OCI-LY1 (cell line): ENCODE measurements around the gene TRUB1.

Source experiments
- H2AFZ ChIP-seq: fragments of 200-600 bp; sonication (generic), shearing (Covaris generic); 2 replicates; pipeline ENCODE4 v1.6.0; 2014; ENCODE audit warnings: antibody characterized with exemption, mild to moderate bottlenecking, low read length
- H3F3A ChIP-seq: fragments of 200-600 bp; sonication (generic), shearing (Covaris generic); 2 replicates; pipeline ENCODE4 v1.6.0; 2014; ENCODE audit warnings: mild to moderate bottlenecking, antibody characterized with exemption, low read length, moderate library complexity; ENCODE audit not compliant: insufficient read depth
- H3K27ac ChIP-seq: fragments of 200-600 bp; sonication (generic); 2 replicates; pipeline ENCODE4 v1.5.1; 2014; ENCODE audit warnings: low read length, mixed run types, mild to moderate bottlenecking, low read depth; ENCODE audit not compliant: poor library complexity, severe bottlenecking
- H3K27me3 ChIP-seq: fragments of 200-600 bp; sonication (generic); 2 replicates; pipeline ENCODE4 v1.6.0; 2014; ENCODE audit warnings: antibody characterized with exemption, mild to moderate bottlenecking, low read length, moderate library complexity; ENCODE audit not compliant: insufficient read depth
- H3K36me3 ChIP-seq: fragments of 200-600 bp; sonication (generic); 2 replicates; pipeline ENCODE4 v1.6.1; 2014; ENCODE audit warnings: mild to moderate bottlenecking, antibody characterized with exemption, low read length, moderate library complexity, mixed read lengths; ENCODE audit not compliant: insufficient read depth
- H3K4me1 ChIP-seq: fragments of 200-600 bp; sonication (generic); 2 replicates; pipeline ENCODE4 v1.5.1; 2014; ENCODE audit warnings: mild to moderate bottlenecking, low read length, moderate library complexity; ENCODE audit not compliant: insufficient read depth, severe bottlenecking
- H3K4me2 ChIP-seq: fragments of 200-600 bp; sonication (generic), shearing (Covaris generic); 2 replicates; pipeline ENCODE4 v1.6.1; 2014; ENCODE audit warnings: low read length
- H3K4me3 ChIP-seq: fragments of 200-600 bp; sonication (generic); 2 replicates; pipeline ENCODE4 v1.5.1; 2014; ENCODE audit warnings: low read length, low read depth, mild to moderate bottlenecking, mixed read lengths; ENCODE audit not compliant: poor library complexity, severe bottlenecking
- H3K79me2 ChIP-seq: fragments of 200-600 bp; shearing (Covaris generic); 2 replicates; pipeline ENCODE4 v1.6.1; 2016; ENCODE audit warnings: mixed run types, low read length, mixed read lengths; ENCODE audit not compliant: insufficient read depth
- H3K9ac ChIP-seq: fragments of 200-600 bp; sonication (generic), shearing (Covaris generic); 2 replicates; pipeline ENCODE4 v1.6.1; 2014; ENCODE audit warnings: mild to moderate bottlenecking, low read length, mixed read lengths
- H3K9me2 ChIP-seq: fragments of 200-600 bp; sonication (generic), shearing (Covaris generic); 2 replicates; pipeline ENCODE4 v1.6.1; 2014; ENCODE audit warnings: low read depth, mild to moderate bottlenecking, low read length, mixed read lengths
- H3K9me3 ChIP-seq: fragments of 200-600 bp; shearing (Covaris generic); 2 replicates; pipeline ENCODE4 v1.6.1; 2014; ENCODE audit warnings: low read length, mixed read lengths
- H4K20me1 ChIP-seq: fragments of 200-600 bp; sonication (generic), shearing (Covaris generic); 2 replicates; pipeline ENCODE4 v1.6.0; 2016; ENCODE audit warnings: mild to moderate bottlenecking, low read length; ENCODE audit not compliant: insufficient read depth
- CTCF ChIP-seq: fragments of 200-600 bp; sonication (generic), shearing (Covaris generic); IDR thresholded peaks from 2 replicates; pipeline ENCODE4 v1.5.1; 2017; ENCODE audit warnings: mild to moderate bottlenecking, antibody characterized with exemption, low read length, moderate library complexity, mixed read lengths
- EZH2 ChIP-seq: fragments of 200-600 bp; sonication (generic), shearing (Covaris generic); IDR thresholded peaks from 2 replicates; pipeline ENCODE4 v1.8.0; 2017; ENCODE audit warnings: borderline replicate concordance, mixed run types, mild to moderate bottlenecking, antibody characterized with exemption, low read length, moderate library complexity, mixed read lengths

Gene TRUB1

GRCh38 chr10:114916653-114917052 lies 21.3 kb upstream of the TRUB1 start:
- Histone ChIP-seq H3K27ac (no peak overlapping the region), H3K36me3 (no peaks in the 10 kb centered on the region), H3K4me3 (no peak overlapping the region), H3K27me3 (no peaks in the 10 kb centered on the region), H3K4me1 (no peaks in the 10 kb centered on the region), H3F3A (no peaks in the 10 kb centered on the region), H3K9me2 (no peaks in the 10 kb centered on the region), H3K4me2 (no peak overlapping the region), H4K20me1 (no peaks in the 10 kb centered on the region), H2AFZ (no peak overlapping the region), H3K79me2 (no peaks in the 10 kb centered on the region), H3K9ac (no peak overlapping the region), H3K9me3 (no peaks in the 10 kb centered on the region)
- TF ChIP-seq EZH2 (no peak), CTCF (no peak)

- H3K79me2 ChIP-seq, result no peaks in the 10 kb centered on the region
- H3K36me3 ChIP-seq, result no peaks in the 10 kb centered on the region
- no peaks in the 10 kb centered on the region for H3K4me1 ChIP-seq
- no peaks in the 10 kb centered on the region for H3K9me2 ChIP-seq
- TF ChIP-seq CTCF (no peak), EZH2 (no peak)
- H3K9me3 ChIP-seq, result no peaks in the 10 kb centered on the region
- no peak overlapping the region for H2AFZ ChIP-seq
- H4K20me1 ChIP-seq, result no peaks in the 10 kb centered on the region
- no peaks in the 10 kb centered on the region for H3K27me3 ChIP-seq
- H3K4me2 ChIP-seq, result no peak overlapping the region
- H3K9ac ChIP-seq, result no peak overlapping the region
- H3F3A ChIP-seq, result no peaks in the 10 kb centered on the region
- H3K27ac ChIP-seq, result no peak overlapping the region
- no peak overlapping the region for H3K4me3 ChIP-seq
These were observed 20.5 kb upstream of the TRUB1 start for GRCh38 chr10:114917459-114917858.

GRCh38 chr10:114917927-114918672 lies 19.9 kb upstream of the TRUB1 start:
- Histone ChIP-seq H3K4me3 (no peak overlapping the region), H3K9me3 (0 out of 2 replicates have a peak, but pooled peaks cover 3% of the 10 kb centered on the region), H3K27ac (no peak overlapping the region), H3K9me2 (no peaks in the 10 kb centered on the region), H3F3A (no peaks in the 10 kb centered on the region), H3K9ac (no peak overlapping the region), H3K4me2 (no peak overlapping the region), H3K27me3 (no peaks in the 10 kb centered on the region), H2AFZ (no peak overlapping the region), H4K20me1 (no peaks in the 10 kb centered on the region), H3K79me2 (no peaks in the 10 kb centered on the region), H3K4me1 (no peaks in the 10 kb centered on the region), H3K36me3 (no peaks in the 10 kb centered on the region)
- TF ChIP-seq CTCF (no peak), EZH2 (no peak)
